ENCODE results near the gene GSS.

- TF ChIP-seq POLR2A (IDR thresholded peaks at IDR 0.05), result no peak
- TF ChIP-seq, protein P1, sequence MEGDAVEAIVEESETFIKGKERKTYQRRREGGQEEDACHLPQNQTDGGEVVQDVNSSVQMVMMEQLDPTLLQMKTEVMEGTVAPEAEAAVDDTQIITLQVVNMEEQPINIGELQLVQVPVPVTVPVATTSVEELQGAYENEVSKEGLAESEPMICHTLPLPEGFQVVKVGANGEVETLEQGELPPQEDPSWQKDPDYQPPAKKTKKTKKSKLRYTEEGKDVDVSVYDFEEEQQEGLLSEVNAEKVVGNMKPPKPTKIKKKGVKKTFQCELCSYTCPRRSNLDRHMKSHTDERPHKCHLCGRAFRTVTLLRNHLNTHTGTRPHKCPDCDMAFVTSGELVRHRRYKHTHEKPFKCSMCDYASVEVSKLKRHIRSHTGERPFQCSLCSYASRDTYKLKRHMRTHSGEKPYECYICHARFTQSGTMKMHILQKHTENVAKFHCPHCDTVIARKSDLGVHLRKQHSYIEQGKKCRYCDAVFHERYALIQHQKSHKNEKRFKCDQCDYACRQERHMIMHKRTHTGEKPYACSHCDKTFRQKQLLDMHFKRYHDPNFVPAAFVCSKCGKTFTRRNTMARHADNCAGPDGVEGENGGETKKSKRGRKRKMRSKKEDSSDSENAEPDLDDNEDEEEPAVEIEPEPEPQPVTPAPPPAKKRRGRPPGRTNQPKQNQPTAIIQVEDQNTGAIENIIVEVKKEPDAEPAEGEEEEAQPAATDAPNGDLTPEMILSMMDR (IDR thresholded peaks at IDR 0.05), result no peak
Measured at GRCh38 chr20:34983995-34984735, 28.6 kb upstream of the GSS start.
